Measurements from ENCODE around the gene BRPF3.

The BRPF3 gene

DNA sequence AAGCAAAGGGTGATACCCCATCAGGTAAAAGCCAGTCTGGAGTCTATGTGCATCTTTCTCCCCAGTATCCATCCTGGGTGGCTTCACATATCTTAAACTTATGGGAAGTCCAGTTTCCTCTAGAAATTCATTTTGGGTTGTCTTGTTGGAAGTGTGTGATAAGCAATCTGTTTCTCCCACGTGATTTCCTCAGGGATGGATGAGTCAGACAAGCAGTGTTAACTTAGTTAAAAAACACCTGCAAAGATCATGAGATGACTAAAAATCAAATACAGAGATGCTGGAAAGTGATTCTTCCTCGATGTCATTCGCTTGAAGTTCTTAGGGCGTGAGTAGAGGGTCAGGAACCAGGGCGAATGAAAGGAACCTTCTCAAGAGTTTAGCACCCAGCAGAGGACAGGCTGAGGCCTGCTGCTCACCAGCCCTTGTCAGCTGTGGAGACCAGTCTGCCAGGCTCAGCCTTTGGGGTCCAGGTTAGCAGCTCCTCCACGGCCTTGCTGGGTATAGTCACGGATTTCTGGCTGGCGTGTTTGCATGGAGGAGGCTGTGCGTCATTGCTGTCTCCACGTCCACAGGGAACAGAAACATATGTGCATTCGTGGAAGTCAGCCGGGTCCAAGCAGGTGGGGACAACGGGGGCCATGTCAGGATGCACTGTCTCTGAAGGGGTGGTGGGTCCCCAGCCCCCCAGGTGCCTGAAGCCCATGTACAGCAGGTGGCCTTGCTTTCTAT is 70.5 kb downstream of the BRPF3 start:
- intact Hi-C loops (cut with DNase I): no loop called here
- DNase-seq: peak in 2 of 10 donors; percentile 16 to 80

DNA sequence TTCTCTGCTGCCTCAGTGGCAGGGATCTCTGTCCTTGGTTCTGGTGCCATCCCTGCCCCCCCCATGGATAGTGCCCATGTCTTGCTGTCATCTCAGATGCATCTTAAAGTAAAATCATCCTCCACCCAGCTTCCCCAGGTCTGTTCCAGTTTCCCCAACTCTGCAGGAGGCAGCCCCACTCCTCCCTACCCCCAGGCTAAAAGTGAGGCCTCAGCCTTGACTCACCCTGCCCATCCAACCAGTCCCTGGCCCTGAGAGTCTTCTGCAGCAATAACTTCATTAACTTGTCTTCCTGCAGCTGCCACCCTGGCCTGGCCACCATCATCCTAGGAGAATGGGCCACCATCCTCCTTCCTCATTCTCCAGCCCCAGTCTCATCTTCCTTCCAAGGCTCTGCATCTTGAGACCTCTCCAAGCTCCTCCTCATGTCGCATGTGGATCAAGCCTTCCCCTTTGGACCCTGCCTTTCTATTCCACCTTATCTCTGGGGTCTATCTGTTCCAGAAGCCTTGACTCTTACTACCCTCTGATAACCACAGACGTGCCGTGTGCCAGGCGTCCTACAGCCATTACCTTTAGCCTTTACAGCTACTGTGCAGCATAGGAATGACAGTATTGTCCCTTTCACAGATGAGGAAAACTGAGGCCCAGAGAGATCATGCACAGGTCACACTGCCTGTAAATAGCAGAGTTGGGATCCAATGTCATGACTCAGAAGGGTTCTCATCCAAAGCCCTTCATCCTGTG is 71.4 kb downstream of the BRPF3 start:
- intact Hi-C loops (cut with DNase I): no loop called here
- no peak for DNase-seq

DNA sequence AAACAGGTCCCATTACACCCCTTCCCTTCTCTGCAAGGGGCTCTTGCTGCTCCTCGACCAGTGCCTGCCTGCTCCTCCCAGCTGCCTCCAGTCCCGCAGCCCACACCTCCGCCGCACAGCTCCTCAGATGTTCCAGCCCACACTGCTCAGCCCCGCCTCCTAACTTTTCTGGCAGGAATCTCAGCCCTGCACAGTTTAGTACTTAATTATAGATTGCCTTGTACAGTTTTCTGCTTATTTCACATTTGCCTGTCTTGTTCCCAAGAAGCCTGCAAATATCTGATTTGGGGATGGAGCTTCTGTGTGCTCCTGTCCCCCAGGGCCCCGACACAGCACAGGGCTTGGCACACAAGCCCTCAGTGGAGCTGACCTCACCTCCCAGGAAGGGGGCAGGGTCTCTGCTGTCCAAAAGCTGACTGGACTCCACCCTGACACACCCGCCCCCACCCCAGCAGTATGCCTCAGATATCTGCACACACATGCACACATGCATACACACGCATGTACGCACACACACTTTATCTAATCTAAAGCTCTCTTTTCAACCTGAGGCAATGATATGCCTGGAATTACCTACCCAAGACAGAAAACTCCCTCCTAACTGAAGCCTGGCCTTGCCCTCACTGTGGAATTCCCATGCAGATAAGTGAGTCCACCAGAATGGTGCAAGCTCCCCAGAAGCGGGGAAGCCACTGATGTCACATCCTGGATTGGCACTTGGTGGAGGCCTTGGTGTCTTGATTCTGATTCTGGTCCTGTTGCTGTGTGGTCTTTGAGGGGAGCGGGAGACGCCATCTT is 72.1 kb downstream of the BRPF3 start:
- intact Hi-C loops (cut with DNase I): no loop called here

DNA sequence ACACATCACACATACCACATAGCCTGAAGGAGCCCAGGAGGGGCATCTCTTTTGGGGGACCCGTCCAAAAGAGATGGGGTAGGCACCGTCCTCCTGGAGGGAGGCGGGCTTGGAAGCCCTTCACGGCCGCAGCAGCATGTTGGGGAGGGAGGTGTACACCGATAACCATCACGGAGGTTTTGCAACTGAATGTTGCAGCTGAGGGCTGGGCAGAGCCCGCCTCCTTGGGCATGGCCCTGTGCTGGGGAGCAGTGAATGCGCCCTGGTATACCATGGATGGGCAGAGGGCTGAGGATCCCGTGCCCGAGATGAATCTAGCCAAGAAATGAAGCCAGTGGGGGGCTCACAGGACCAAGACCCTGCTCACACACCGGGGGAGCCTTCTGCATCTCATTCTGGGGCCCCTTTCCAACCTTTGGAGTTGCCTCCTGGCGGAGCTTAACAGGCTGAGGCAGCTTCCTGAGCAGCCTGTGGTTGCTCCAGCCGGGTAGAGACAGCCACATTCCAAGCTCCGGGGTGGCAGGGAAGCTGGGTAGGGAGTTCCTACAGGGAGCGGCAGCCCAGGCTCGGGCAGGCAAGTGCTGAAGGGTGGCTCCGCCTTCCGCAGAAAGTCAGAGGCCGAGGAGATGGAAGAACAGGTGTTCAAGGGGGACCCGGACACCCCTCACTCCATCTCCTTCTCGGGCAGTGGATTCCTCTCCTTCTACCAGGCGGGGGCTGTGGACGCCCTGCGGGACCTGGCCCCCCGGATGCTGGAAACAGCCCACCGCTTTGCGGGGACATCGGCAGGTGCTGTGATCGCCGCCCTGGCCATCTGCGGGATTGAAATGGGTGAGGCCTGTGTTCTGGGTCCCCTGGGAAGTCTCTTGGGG is 73.5 kb downstream of the BRPF3 start, which contains the start of gene PNPLA1:
TSS of gene PNPLA1 (plus strand) at position 227 of the 872 bp plus-strand sequence. CDS start at position 627, 400 bp downstream.
- intact Hi-C loops (cut with DNase I): no loop called here
- no peak for DNase-seq

More for the DNA sequence above, 72.1 kb downstream of the BRPF3 start:
- peak in 8 of 10 donors; percentile 60 to 97 (median 78) for DNase-seq

DNA sequence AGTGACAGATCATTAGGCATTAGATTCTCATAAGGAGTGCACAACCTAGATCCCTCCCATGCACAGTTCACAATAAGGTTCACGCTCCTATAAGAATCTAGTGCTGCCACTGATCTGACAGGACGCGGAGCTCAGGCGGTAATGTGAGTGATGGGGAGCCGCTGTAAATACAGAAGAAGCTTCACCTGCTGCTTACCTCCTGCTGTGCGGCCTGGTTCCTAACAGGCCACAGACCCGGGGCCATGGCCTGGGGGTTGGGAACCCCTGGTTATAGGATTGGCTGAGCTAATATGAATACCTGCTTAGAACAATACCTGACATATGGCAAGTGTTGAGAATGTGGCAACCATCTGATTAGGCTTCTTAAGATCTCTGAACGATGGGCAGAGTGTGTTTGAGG is 75.7 kb downstream of the BRPF3 start:
- DNase-seq: no peak
- intact Hi-C loops (cut with DNase I): no loop called here

DNA sequence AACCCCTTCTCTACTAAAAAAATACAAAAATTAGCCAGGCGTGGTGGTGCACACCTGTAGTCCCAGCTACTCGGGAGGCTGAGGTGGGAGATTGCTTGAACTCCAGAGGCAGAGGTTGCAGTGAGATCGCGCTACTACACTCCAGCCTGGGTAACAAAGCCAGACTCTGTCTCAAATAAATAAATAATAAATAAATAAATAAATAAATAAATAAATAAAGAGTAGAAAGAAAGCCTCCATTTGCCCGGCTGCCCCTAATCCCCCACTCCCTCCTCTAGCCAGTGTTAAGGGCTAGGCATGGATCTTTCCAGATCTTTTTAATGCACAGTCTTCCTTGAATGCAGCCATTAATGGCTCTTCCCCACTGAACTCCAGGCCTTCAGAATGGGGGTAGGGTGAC is 76.5 kb downstream of the BRPF3 start:
- DNase-seq: no peak
- intact Hi-C loops (cut with DNase I): no loop called here

DNA sequence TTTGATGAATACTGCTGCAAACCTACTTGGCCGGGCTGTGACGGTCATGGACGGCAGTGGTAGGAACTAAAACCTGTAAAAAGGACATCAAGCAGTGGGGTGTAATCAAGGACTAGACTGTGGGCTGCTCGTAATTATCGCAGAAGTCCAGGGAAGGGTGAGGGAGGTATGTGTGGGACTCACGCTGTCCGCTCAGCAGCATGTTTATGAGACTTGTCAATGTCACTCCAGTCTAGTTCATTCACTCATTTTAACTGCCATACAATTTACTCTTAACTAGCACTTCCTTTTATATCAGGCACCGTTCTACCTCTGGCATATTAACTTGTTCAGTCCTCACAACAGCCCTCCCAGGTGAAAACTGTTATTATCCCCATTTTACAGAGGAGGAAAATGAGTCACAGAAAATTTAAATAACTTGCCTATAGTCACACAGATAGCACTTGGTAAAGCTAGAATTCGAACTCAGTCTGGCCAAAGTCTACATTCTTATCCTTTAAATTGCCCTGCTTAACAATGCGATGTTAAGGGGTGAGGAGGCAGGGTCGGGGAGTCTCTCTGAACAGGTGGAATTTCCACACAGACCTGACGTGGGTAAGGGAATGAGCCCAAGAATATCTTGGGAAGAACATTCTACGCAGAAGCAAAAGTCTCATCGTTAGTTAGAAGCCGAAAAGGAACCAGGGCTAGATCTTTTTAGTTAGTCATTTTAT is 77.4 kb downstream of the BRPF3 start:
- DNase-seq: peak in 1 of 10 donors; percentile 24
- intact Hi-C loops (cut with DNase I): no loop called here

DNA sequence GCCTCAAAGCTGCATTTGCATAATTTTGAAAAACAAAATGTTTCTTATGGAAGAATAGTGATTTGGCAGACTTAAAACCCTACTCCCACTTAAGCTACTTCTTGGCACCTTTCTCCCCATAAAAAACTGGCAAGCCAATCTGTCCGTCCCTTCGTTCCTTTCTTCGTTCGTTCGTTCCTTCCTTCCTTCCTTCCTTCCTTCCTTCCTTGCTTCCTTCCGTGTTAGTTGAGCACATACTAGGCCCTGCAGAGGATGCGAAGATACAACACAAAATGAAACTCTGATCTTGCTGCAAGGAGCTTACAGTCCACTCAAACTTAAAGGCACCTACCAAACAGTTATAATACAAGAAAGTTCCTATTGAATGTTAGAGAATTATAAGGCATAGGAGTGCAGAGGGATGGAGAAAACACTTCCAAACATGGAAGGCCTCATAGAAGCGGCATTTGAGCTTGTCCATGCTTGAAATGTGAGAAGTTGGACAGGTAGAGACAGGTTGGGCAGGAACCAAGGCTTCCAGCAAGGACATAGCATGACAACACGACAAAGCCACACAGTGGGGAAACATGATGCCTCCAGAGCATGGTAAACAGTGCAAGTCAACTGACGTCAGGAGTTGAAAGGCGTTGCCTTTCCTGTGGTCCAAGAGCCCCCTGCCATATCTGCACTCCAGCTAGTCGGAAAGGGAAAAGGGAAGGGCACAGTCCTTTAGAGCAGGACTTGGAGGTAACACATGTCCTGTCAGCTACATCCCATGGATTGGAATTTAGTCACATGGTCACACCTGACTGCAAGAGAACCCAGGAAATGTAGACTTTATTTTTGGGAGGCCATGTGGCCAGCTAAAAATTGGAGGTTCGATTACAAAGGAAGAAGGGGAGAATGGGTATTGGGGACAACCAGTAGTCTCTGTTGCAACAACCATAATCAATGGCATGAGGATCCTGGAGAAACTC is 80.3 kb downstream of the BRPF3 start:
- no peak for DNase-seq
- intact Hi-C loops (cut with DNase I): no loop called here

DNA sequence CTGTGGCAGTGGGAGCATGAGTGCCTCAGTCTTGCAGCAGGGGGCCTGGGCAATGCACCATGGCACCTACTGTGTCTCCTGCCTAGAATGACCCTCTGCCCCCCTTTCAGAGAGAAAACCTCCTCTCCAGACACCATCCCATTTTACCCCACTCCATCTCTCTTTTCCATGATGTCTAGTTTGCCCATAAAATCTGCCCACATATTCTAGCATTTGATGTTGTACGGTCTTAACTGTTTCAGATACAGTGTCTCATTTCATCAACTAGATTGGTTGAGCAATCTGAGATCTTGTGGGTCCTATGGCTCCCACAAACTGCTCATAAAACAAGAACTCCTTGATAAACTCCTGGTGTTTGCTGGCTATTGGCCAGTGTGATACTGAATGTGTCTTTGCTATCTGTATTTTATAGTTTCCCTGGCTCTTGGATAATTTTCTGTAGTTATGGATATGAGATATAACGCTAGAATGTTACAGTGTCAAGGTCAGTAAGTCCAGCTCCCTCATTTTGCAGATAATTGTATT is 81.5 kb downstream of the BRPF3 start:
- no peak for DNase-seq
- intact Hi-C loops (cut with DNase I): no loop called here

DNA sequence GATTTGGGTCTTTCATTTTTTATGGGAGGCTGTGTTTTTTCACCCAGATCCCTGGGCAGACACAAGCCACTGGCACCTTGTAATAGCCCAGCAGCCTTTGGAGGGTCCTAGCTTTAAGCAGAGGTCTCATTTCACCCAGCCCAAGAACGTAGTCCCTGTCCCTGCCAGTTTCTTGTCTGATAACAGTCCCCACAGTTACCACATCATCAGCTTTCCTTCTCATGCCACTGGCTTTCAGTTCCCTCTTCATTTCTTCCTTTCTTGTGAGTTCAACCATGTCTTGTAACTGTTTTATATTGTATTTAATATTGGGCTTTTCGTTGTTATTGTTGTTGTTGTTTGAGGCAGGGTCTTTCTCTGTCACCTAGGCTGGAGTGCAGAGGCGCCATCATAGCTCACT is 83.9 kb downstream of the BRPF3 start:
- no peak for DNase-seq
- intact Hi-C loops (cut with DNase I): no loop called here

DNA sequence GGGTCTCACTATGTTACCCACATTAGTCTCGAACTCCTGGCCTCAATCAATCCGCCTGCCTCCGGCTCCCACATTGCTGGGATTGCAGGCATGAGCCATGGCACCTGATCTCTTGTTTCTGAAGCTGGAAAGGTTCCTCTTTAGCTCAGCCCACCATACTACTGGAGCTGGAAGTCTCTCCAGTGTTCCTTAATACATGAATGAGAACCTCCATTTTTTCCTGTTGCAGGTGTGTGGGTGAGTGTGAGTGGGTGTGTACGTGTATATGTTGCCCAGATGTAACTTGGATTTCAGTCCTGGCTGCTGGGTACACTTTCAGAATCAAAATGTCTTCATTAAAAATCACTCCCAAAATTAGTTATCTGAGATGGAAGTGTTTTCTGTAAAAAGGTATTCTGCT is 84.4 kb downstream of the BRPF3 start:
- intact Hi-C loops (cut with DNase I): no loop called here

More for the DNA sequence above, 84.4 kb downstream of the BRPF3 start:
- DNase-seq: no peak

All from posterior cingulate gyrus (tissue), 11 donors.